K562 (cell line): Measurements from ENCODE around the gene ARHGEF4. TPM values are rescaled to one million over a fixed set of nuclear protein-coding genes. Genes with fewer than 3 reads are reported as not detected.

ENCODE experiments used
- ATAC-seq: fragments of 200-7000 bp; cut with Tn5 transposase; 3 replicates; pipeline ENCODE4 v1.9.1; 2020; ENCODE audit warnings: moderate library complexity
- BruUV-seq: library from RNA; stranded (reverse); fragments of 400-500 nt; replicated peaks from 2 replicates; lab custom pipeline; 2021; lab: Mats Ljungman, UMichigan
- CTCF ChIA-PET: fragments of 300-600 bp; formaldehyde crosslinking; extraction: SDS; loops from one replicate; lab custom pipeline; 2021; ENCODE audit warnings: low intra/inter-chr PET ratio; lab: Yijun Ruan, JAX
- POLR2A ChIA-PET: fragments of 300-600, 350-650 bp; sonication (Branson Sonifier 250); formaldehyde crosslinking; extraction: SDS; loops from one replicate; lab custom pipeline; 2021; ENCODE audit warnings: antibody characterized with exemption, inconsistent platforms; lab: Yijun Ruan, JAX
- DNase-seq, 4 experiments: peaks; one replicate each; pipeline versions ENCODE4 v3.0.0 to v3.0.0-alpha.2; 2011 to 2018; ENCODE audit warnings: low spot score in 3 of 4, mixed read lengths in 3 of 4; ENCODE audit errors: extremely low read depth in 1 of 4
- FAIRE-seq: peaks from 2 replicates; lab custom pipeline; 2011; peaks lifted over from hg19 to GRCh38; lab: Jason Lieb, UNC
- H2AFZ ChIP-seq: 2 replicates; pipeline ENCODE4 v1.6.0; 2011; ENCODE audit warnings: low read depth, low read length, control low read depth, inconsistent platforms
- H3K27ac ChIP-seq: fragments of 200-600 bp; 3 replicates; pipeline ENCODE4 v1.8.0; 2011; ENCODE audit warnings: low read depth, mild to moderate bottlenecking, control low read depth, inconsistent platforms, low read length, moderate library complexity, mixed read lengths; ENCODE audit errors: extremely low read depth
- H3K27me3 ChIP-seq, 2 experiments: fragments of 300-600 bp in 1 of 2; 2 replicates in 1 of 2; 3 replicates in 1 of 2; pipeline versions ENCODE4 v1.6.0 to v1.8.0; 2011; ENCODE audit warnings: inconsistent platforms in 2 of 2, low read length in 2 of 2, mild to moderate bottlenecking in 1 of 2, mixed read lengths in 1 of 2, moderate library complexity in 1 of 2; ENCODE audit not compliant: control insufficient read depth in 2 of 2, insufficient read depth in 2 of 2
- H3K36me3 ChIP-seq: fragments of 300-600 bp; 3 replicates; pipeline ENCODE4 v1.8.0; 2011; ENCODE audit warnings: mild to moderate bottlenecking, low read length, inconsistent platforms; ENCODE audit not compliant: control insufficient read depth, insufficient read depth
- H3K4me1 ChIP-seq, 2 experiments: fragments of 200-600 bp in 1 of 2; replicated peaks in 1 of 2; 2 replicates in 1 of 2; 3 replicates in 1 of 2; pipeline versions ENCODE4 v1.5.1 to v1.8.0; 2011; ENCODE audit warnings: inconsistent platforms in 2 of 2, low read length in 2 of 2, mild to moderate bottlenecking in 1 of 2, mixed read lengths in 1 of 2, moderate library complexity in 1 of 2; ENCODE audit not compliant: control insufficient read depth in 2 of 2, insufficient read depth in 2 of 2
- H3K4me2 ChIP-seq: 2 replicates; pipeline ENCODE4 v1.6.1; 2011; ENCODE audit warnings: low read length, control low read depth, inconsistent platforms, mixed read lengths; ENCODE audit not compliant: insufficient read depth
- H3K4me3 ChIP-seq: fragments of 200-600 bp; sonication (generic), shearing (Covaris generic); 2 replicates; pipeline ENCODE4 v1.5.1; 2016; ENCODE audit warnings: control low read depth, inconsistent platforms
- H3K79me2 ChIP-seq: fragments of 200-600 bp; 3 replicates; pipeline ENCODE4 v1.8.0; 2011; ENCODE audit warnings: low read length, inconsistent platforms; ENCODE audit not compliant: control insufficient read depth, insufficient read depth
- H3K9ac ChIP-seq, 2 experiments: 2 replicates each; pipeline versions ENCODE4 v1.6.0 to v1.6.1; 2011; ENCODE audit warnings: low read depth in 2 of 2, low read length in 2 of 2, control low read depth in 1 of 2, inconsistent platforms in 1 of 2, mild to moderate bottlenecking in 1 of 2, mixed read lengths in 1 of 2; ENCODE audit not compliant: insufficient read depth in 1 of 2
- H3K9me1 ChIP-seq: one replicate; pipeline ENCODE4 v1.6.0; 2011; ENCODE audit warnings: inconsistent platforms, mild to moderate bottlenecking, low read length, moderate library complexity; ENCODE audit not compliant: control insufficient read depth, insufficient read depth
- H3K9me3 ChIP-seq: replicated peaks from 2 replicates; pipeline ENCODE4 v1.5.1; 2011; ENCODE audit warnings: low read depth, low read length, inconsistent platforms; ENCODE audit not compliant: control insufficient read depth, insufficient read depth
- H4K20me1 ChIP-seq: replicated peaks from 2 replicates; pipeline ENCODE4 v1.6.1; 2011; ENCODE audit warnings: low read length, inconsistent platforms, mixed read lengths; ENCODE audit not compliant: control insufficient read depth, insufficient read depth
- BRF2 ChIP-seq: IDR thresholded peaks from 3 replicates; pipeline ENCODE4 v1.6.1; 2011; ENCODE audit warnings: borderline replicate concordance, mild to moderate bottlenecking; ENCODE audit not compliant: insufficient read length, insufficient read depth
- CHD7 ChIP-seq: fragments of 200-600 bp; sonication (generic); IDR thresholded peaks from one replicate; pipeline ENCODE4 v1.6.1; 2012; ENCODE audit warnings: mild to moderate bottlenecking, low read depth, low read length, inconsistent platforms
- WGBS: fragments of 100-300 bp; shearing (Covaris generic); methylation state at CpG from one replicate; pipeline ENCODE4 v1.1.6; 2016; ENCODE audit warnings: low coverage, mixed read lengths; ENCODE audit not compliant: insufficient coverage; ENCODE audit errors: missing lambda C conversion rate; 5-methylcytosine and 5-hydroxymethylcytosine counted together
- in situ Hi-C: fragments of 300-500 bp; cut with MboI; formaldehyde crosslinking; loops from 4 replicates; pipeline ENCODE4 v1.15.0; 2018; ENCODE audit warnings: inconsistent platforms, mixed read lengths
- intact Hi-C: fragments of 100-400 bp; cut with micrococcal nuclease; formaldehyde crosslinking; loops from 2 replicates; pipeline ENCODE4 v1.14.2; 2022
- polyA plus RNA-seq, 8 experiments: library from polyadenylated mRNA; depleted of rRNA in 4 of 8; stranded (reverse) in 5 of 8; unstranded in 3 of 8; fragments of >200 nt; fragmentation: Nextera tagmentation in 2 of 8; fragmentation: Illumina TruSeq in 1 of 8; extraction: Ambion mirVana in 2 of 8; extraction: Trizol in 1 of 8; gene quantifications; 2 replicates each; pipeline versions ENCODE4 v1.2.1 to v1.2.3, GENCODE V29; 2011 to 2014; ENCODE audit warnings: inconsistent platforms in 1 of 8, missing spikeins in 1 of 8
- total RNA-seq, 7 experiments: library from RNA; depleted of rRNA in 6 of 7; stranded (reverse); fragments of >200 nt in 6 of 7; fragmentation: Illumina TruSeq in 2 of 7; extraction: Trizol in 2 of 7; gene quantifications; 2 replicates each; pipeline versions ENCODE4 v1.2.1 to v1.2.3, GENCODE V29; 2011 to 2021; ENCODE audit warnings: low replicate concordance in 1 of 7

ARHGEF4 gene
- total and polyA plus RNA-seq, 9 of the 15 experiments (the other 6 are each of a cell fraction or from before 2014, with no cell fraction given): not detected

DNA sequence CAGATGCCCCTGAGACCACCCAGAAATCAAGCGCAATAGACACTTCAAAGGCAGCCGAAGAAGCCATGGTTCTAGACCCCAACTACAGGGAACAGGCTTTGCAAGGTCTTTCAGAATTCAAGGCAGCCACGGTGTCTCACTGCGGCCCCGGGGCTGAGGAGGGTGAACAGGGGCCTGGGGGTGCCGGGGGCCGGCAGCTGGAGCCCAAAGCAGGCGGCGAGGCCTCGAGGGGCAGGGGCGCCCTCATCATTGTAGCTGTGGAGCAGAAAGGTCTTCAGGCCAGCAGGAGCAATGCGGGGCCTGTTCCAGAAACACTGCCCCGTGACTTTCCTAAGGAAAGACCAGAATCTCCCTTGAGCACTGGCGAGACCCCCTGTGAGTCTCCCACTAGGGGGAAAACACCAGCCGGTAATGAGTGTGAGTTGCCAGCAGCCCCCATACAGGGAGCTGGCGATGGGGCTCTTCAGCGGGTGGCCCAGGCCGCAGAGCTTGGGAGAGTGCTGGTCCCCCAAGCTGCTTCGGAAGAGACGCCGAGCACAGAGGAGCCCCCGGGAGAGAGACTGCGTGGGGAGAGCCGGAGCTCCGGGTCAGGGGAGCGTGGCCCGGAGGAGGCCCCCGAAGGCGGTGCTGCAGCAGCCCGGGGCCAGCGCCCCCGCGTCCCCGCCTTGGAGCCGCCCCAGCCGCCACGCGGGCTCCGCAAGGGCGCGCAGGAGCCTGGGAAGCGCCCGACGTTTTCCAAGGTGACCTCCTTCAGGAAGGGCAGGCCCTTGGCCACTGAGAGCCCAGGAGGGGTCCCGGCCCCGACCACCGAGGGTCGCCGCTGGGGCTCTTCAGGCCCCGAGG lies 79.1 kb downstream of the ARHGEF4 start:
- no TSS peak for BruUV-seq
- Histone ChIP-seq H3K4me3 (no peak overlapping the region), H3K9ac (no peak overlapping the region), H3K27me3 (peaks cover 31 to 67% of the 10 kb centered on the region in 2 experiments; a peak in 4 of 5 replicates), H2AFZ (no peak overlapping the region), H3K4me1 (0 out of 5 replicates have a peak, but pooled peaks cover 0 to 3% of the 10 kb centered on the region in 2 experiments), H3K9me1 (peaks cover 2% of the 10 kb centered on the region), H3K27ac (no peak overlapping the region), H3K79me2 (no peaks in the 10 kb centered on the region), H4K20me1 (0 out of 2 replicates have a peak, but pooled peaks cover 8% of the 10 kb centered on the region), H3K9me3 (no peaks in the 10 kb centered on the region), H3K36me3 (no peaks in the 10 kb centered on the region), H3K4me2 (no peak overlapping the region)
- no peak for DNase-seq
- WGBS: under 1% methylated on average over 33 of the region's 50 CpGs
- intact Hi-C loops (no loop called here), in situ Hi-C loops (no loop called here)
- ATAC-seq: no peak
- TF ChIP-seq BRF2 (no peak), CHD7 (no peak)
- ChIA-PET CTCF (no interaction called here), POLR2A (no interaction called here)
- no peak for FAIRE-seq
